DMS79 (cell line): ENCODE measurements around the gene MAP4K1.

ENCODE experiments used
- DNase-seq: peaks from one replicate; lab custom pipeline; 2025; lab: John Stamatoyannopoulos, UW

Gene MAP4K1

GRCh38 chr19:38617764-38618589, at the start of gene MAP4K1:
Gene MAP4K1, minus strand, starts transcription at chr19:38617953. Its CDS starts 58 bp downstream, at chr19:38617895.
- peak; percentile 13 for DNase-seq

- no peak for DNase-seq
Observed at GRCh38 chr19:38666663-38667511, 49.1 kb upstream of the MAP4K1 start.

GRCh38 chr19:38665950-38666662, 48.4 kb upstream of the MAP4K1 start:
- DNase-seq, result no peak

- no peak for DNase-seq
Observed at GRCh38 chr19:38665219-38665931, 47.6 kb upstream of the MAP4K1 start.

GRCh38 chr19:38664503-38665211, 46.9 kb upstream of the MAP4K1 start:
- DNase-seq, result no peak

GRCh38 chr19:38663957-38664502, 46.3 kb upstream of the MAP4K1 start:
- no peak for DNase-seq

GRCh38 chr19:38663156-38663651, 45.5 kb upstream of the MAP4K1 start:
- DNase-seq, result no peak

GRCh38 chr19:38662537-38663155, 44.9 kb upstream of the MAP4K1 start:
- no peak for DNase-seq

GRCh38 chr19:38661996-38662395, 44.2 kb upstream of the MAP4K1 start:
- no peak for DNase-seq

GRCh38 chr19:38661136-38661535, 43.4 kb upstream of the MAP4K1 start:
- no peak for DNase-seq

GRCh38 chr19:38660724-38661123, 43.0 kb upstream of the MAP4K1 start:
- no peak for DNase-seq

GRCh38 chr19:38658462-38659306, 40.9 kb upstream of the MAP4K1 start:
- peak; percentile 92 for DNase-seq

GRCh38 chr19:38657633-38658222, 40.0 kb upstream of the MAP4K1 start:
- no peak for DNase-seq

- DNase-seq, result no peak
Observed at GRCh38 chr19:38656171-38656981, 38.6 kb upstream of the MAP4K1 start.

- no peak for DNase-seq
Observed at GRCh38 chr19:38655148-38655824, 37.5 kb upstream of the MAP4K1 start.

GRCh38 chr19:38654628-38655055, 36.9 kb upstream of the MAP4K1 start:
- DNase-seq, result no peak

- no peak for DNase-seq
Observed at GRCh38 chr19:38653028-38653571, 35.3 kb upstream of the MAP4K1 start.
